Body of pancreas (tissue), 4 donors: ENCODE results near the gene NKAIN2.

Experiments used
- POLR2A ChIP-seq, 3 donors: fragments of 450-650 bp; IDR thresholded peaks; one replicate each; pipeline ENCODE4 v1.6.1; 2016; ENCODE audit warnings: antibody characterized with exemption in 3 of 3, mild to moderate bottlenecking in 2 of 3
- TF ChIP-seq, protein P1 (sequence below), 7 experiments: fragments of 450-650 bp in 4 of 7; fragments of 200-600 bp in 3 of 7; sonication (generic) in 3 of 7; IDR thresholded peaks; one replicate each; pipeline ENCODE4 v1.5.1; 2016 to 2019; ENCODE audit warnings: antibody characterized with exemption in 7 of 7

DNA sequence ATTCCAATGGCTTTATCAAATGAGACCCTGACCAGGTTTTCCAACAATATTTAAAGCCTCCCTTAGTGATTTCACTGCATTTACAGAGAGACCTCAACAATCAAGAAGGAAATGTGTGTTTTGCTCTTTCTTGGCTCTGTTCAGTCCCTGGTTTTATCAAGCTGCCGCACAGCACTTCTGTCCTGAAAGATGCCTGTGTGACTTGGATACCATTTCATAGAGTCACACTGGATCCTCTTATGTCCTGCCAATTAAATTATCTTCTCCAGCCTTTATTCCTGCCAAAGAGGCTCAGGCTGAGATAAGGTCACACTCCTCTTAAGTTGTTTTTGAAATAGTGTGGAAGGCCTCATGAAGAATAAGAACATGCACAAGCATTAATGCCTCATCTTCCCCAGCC lies 961.6 kb downstream of the NKAIN2 start:
- TF ChIP-seq, protein P1, sequence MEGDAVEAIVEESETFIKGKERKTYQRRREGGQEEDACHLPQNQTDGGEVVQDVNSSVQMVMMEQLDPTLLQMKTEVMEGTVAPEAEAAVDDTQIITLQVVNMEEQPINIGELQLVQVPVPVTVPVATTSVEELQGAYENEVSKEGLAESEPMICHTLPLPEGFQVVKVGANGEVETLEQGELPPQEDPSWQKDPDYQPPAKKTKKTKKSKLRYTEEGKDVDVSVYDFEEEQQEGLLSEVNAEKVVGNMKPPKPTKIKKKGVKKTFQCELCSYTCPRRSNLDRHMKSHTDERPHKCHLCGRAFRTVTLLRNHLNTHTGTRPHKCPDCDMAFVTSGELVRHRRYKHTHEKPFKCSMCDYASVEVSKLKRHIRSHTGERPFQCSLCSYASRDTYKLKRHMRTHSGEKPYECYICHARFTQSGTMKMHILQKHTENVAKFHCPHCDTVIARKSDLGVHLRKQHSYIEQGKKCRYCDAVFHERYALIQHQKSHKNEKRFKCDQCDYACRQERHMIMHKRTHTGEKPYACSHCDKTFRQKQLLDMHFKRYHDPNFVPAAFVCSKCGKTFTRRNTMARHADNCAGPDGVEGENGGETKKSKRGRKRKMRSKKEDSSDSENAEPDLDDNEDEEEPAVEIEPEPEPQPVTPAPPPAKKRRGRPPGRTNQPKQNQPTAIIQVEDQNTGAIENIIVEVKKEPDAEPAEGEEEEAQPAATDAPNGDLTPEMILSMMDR (IDR thresholded peaks at IDR 0.05) = no peak
- no peak for TF ChIP-seq POLR2A (IDR thresholded peaks at IDR 0.05)
